K562 (cell line): ENCODE data around the gene CEP85L. TPM values are rescaled to one million over a fixed set of nuclear protein-coding genes. Genes with fewer than 3 reads are reported as not detected.

Source experiments
- ATAC-seq: fragments of 200-7000 bp; cut with Tn5 transposase; 3 replicates; pipeline ENCODE4 v1.9.1; 2020; ENCODE audit warnings: moderate library complexity
- BruUV-seq: library from RNA; stranded (reverse); fragments of 400-500 nt; replicated peaks from 2 replicates; lab custom pipeline; 2021; lab: Mats Ljungman, UMichigan
- CTCF ChIA-PET: fragments of 300-600 bp; formaldehyde crosslinking; extraction: SDS; loops from one replicate; lab custom pipeline; 2021; ENCODE audit warnings: low intra/inter-chr PET ratio; lab: Yijun Ruan, JAX
- POLR2A ChIA-PET: fragments of 300-600, 350-650 bp; sonication (Branson Sonifier 250); formaldehyde crosslinking; extraction: SDS; loops from one replicate; lab custom pipeline; 2021; ENCODE audit warnings: antibody characterized with exemption, inconsistent platforms; lab: Yijun Ruan, JAX
- DNase-seq, 4 experiments: peaks; one replicate each; pipeline versions ENCODE4 v3.0.0 to v3.0.0-alpha.2; 2011 to 2018; ENCODE audit warnings: low spot score in 3 of 4, mixed read lengths in 3 of 4; ENCODE audit errors: extremely low read depth in 1 of 4
- FAIRE-seq: peaks from 2 replicates; lab custom pipeline; 2011; peaks lifted over from hg19 to GRCh38; lab: Jason Lieb, UNC
- H2AFZ ChIP-seq: 2 replicates; pipeline ENCODE4 v1.6.0; 2011; ENCODE audit warnings: low read depth, low read length, control low read depth, inconsistent platforms
- H3K27ac ChIP-seq: fragments of 200-600 bp; 3 replicates; pipeline ENCODE4 v1.8.0; 2011; ENCODE audit warnings: low read depth, mild to moderate bottlenecking, control low read depth, inconsistent platforms, low read length, moderate library complexity, mixed read lengths; ENCODE audit errors: extremely low read depth
- H3K27me3 ChIP-seq, 2 experiments: fragments of 300-600 bp in 1 of 2; 2 replicates in 1 of 2; 3 replicates in 1 of 2; pipeline versions ENCODE4 v1.6.0 to v1.8.0; 2011; ENCODE audit warnings: inconsistent platforms in 2 of 2, low read length in 2 of 2, mild to moderate bottlenecking in 1 of 2, mixed read lengths in 1 of 2, moderate library complexity in 1 of 2; ENCODE audit not compliant: control insufficient read depth in 2 of 2, insufficient read depth in 2 of 2
- H3K36me3 ChIP-seq: fragments of 300-600 bp; 3 replicates; pipeline ENCODE4 v1.8.0; 2011; ENCODE audit warnings: mild to moderate bottlenecking, low read length, inconsistent platforms; ENCODE audit not compliant: control insufficient read depth, insufficient read depth
- H3K4me1 ChIP-seq, 2 experiments: fragments of 200-600 bp in 1 of 2; replicated peaks in 1 of 2; 2 replicates in 1 of 2; 3 replicates in 1 of 2; pipeline versions ENCODE4 v1.5.1 to v1.8.0; 2011; ENCODE audit warnings: inconsistent platforms in 2 of 2, low read length in 2 of 2, mild to moderate bottlenecking in 1 of 2, mixed read lengths in 1 of 2, moderate library complexity in 1 of 2; ENCODE audit not compliant: control insufficient read depth in 2 of 2, insufficient read depth in 2 of 2
- H3K4me2 ChIP-seq: 2 replicates; pipeline ENCODE4 v1.6.1; 2011; ENCODE audit warnings: low read length, control low read depth, inconsistent platforms, mixed read lengths; ENCODE audit not compliant: insufficient read depth
- H3K4me3 ChIP-seq: fragments of 200-600 bp; sonication (generic), shearing (Covaris generic); 2 replicates; pipeline ENCODE4 v1.5.1; 2016; ENCODE audit warnings: control low read depth, inconsistent platforms
- H3K79me2 ChIP-seq: fragments of 200-600 bp; 3 replicates; pipeline ENCODE4 v1.8.0; 2011; ENCODE audit warnings: low read length, inconsistent platforms; ENCODE audit not compliant: control insufficient read depth, insufficient read depth
- H3K9ac ChIP-seq, 2 experiments: 2 replicates each; pipeline versions ENCODE4 v1.6.0 to v1.6.1; 2011; ENCODE audit warnings: low read depth in 2 of 2, low read length in 2 of 2, control low read depth in 1 of 2, inconsistent platforms in 1 of 2, mild to moderate bottlenecking in 1 of 2, mixed read lengths in 1 of 2; ENCODE audit not compliant: insufficient read depth in 1 of 2
- H3K9me1 ChIP-seq: one replicate; pipeline ENCODE4 v1.6.0; 2011; ENCODE audit warnings: inconsistent platforms, mild to moderate bottlenecking, low read length, moderate library complexity; ENCODE audit not compliant: control insufficient read depth, insufficient read depth
- H3K9me3 ChIP-seq: replicated peaks from 2 replicates; pipeline ENCODE4 v1.5.1; 2011; ENCODE audit warnings: low read depth, low read length, inconsistent platforms; ENCODE audit not compliant: control insufficient read depth, insufficient read depth
- H4K20me1 ChIP-seq: replicated peaks from 2 replicates; pipeline ENCODE4 v1.6.1; 2011; ENCODE audit warnings: low read length, inconsistent platforms, mixed read lengths; ENCODE audit not compliant: control insufficient read depth, insufficient read depth
- ARID3A ChIP-seq: IDR thresholded peaks from 2 replicates; pipeline ENCODE4 v1.6.1; 2012; ENCODE audit warnings: low read depth, low read length, improper control_type of control experiment, borderline replicate concordance
- ARID4B ChIP-seq: sonication (generic); formaldehyde crosslinking; IDR thresholded peaks from 2 replicates; pipeline ENCODE4 v1.8.0; 2022; ENCODE audit warnings: mild to moderate bottlenecking, missing genetic modification reagents
- FOXJ3 ChIP-seq: sonication (generic); formaldehyde crosslinking; IDR thresholded peaks from 2 replicates; pipeline ENCODE4 v1.4.0; 2020; ENCODE audit warnings: mild to moderate bottlenecking, missing genetic modification reagents
- GABPB1 ChIP-seq: sonication (generic); formaldehyde crosslinking; IDR thresholded peaks from 2 replicates; pipeline ENCODE4 v1.8.0; 2022; ENCODE audit warnings: mild to moderate bottlenecking, missing genetic modification reagents
- GATA2 ChIP-seq: sonication (generic); formaldehyde crosslinking; IDR thresholded peaks from 2 replicates; pipeline ENCODE4 v1.4.0; 2020; ENCODE audit warnings: mild to moderate bottlenecking, missing genetic modification reagents
- KDM1A ChIP-seq, 2 experiments: fragments of 450-650 bp; IDR thresholded peaks; 2 replicates each; pipeline ENCODE4 v1.6.1; 2016; ENCODE audit warnings: mild to moderate bottlenecking in 2 of 2
- KDM2B ChIP-seq: fragments of 250-450 bp; sonication (Bioruptor Pico); IDR thresholded peaks from 2 replicates; pipeline ENCODE4 v1.8.0; 2021; ENCODE audit warnings: mild to moderate bottlenecking, moderate library complexity
- KDM4B ChIP-seq, 2 experiments: fragments of 450-650 bp in 1 of 2; sonication (generic) in 1 of 2; IDR thresholded peaks; 2 replicates each; pipeline ENCODE4 v1.6.1; 2016 to 2017; ENCODE audit warnings: borderline replicate concordance in 2 of 2, antibody characterized with exemption in 1 of 2, low read depth in 1 of 2, mild to moderate bottlenecking in 1 of 2
- VEZF1 ChIP-seq: fragments of 200-800 bp; sonication (Bioruptor generic); IDR thresholded peaks from 2 replicates; pipeline ENCODE4 v1.6.1; 2017; ENCODE audit warnings: missing genetic modification characterization, missing compliant biosample characterization
- ZBED1 ChIP-seq: IDR thresholded peaks from 2 replicates; pipeline ENCODE4 v1.6.1; 2014
- ZNF384 ChIP-seq: IDR thresholded peaks from 2 replicates; pipeline ENCODE4 v1.6.1; 2012; ENCODE audit warnings: low read depth, low read length, improper control_type of control experiment
- WGBS: fragments of 100-300 bp; shearing (Covaris generic); methylation state at CpG from one replicate; pipeline ENCODE4 v1.1.6; 2016; ENCODE audit warnings: low coverage, mixed read lengths; ENCODE audit not compliant: insufficient coverage; ENCODE audit errors: missing lambda C conversion rate; 5-methylcytosine and 5-hydroxymethylcytosine counted together
- in situ Hi-C: fragments of 300-500 bp; cut with MboI; formaldehyde crosslinking; loops from 4 replicates; pipeline ENCODE4 v1.15.0; 2018; ENCODE audit warnings: inconsistent platforms, mixed read lengths
- intact Hi-C: fragments of 100-400 bp; cut with micrococcal nuclease; formaldehyde crosslinking; loops from 2 replicates; pipeline ENCODE4 v1.14.2; 2022
- polyA plus RNA-seq, 8 experiments: library from polyadenylated mRNA; depleted of rRNA in 4 of 8; stranded (reverse) in 5 of 8; unstranded in 3 of 8; fragments of >200 nt; fragmentation: Nextera tagmentation in 2 of 8; fragmentation: Illumina TruSeq in 1 of 8; extraction: Ambion mirVana in 2 of 8; extraction: Trizol in 1 of 8; gene quantifications; 2 replicates each; pipeline versions ENCODE4 v1.2.1 to v1.2.3, GENCODE V29; 2011 to 2014; ENCODE audit warnings: inconsistent platforms in 1 of 8, missing spikeins in 1 of 8
- total RNA-seq, 7 experiments: library from RNA; depleted of rRNA in 6 of 7; stranded (reverse); fragments of >200 nt in 6 of 7; fragmentation: Illumina TruSeq in 2 of 7; extraction: Trizol in 2 of 7; gene quantifications; 2 replicates each; pipeline versions ENCODE4 v1.2.1 to v1.2.3, GENCODE V29; 2011 to 2021; ENCODE audit warnings: low replicate concordance in 1 of 7
- TF ChIP-seq, protein P1 (sequence below): fragments of 250-450 bp; sonication (Bioruptor Pico); IDR thresholded peaks from 2 replicates; pipeline ENCODE4 v1.9.0; 2021; ENCODE audit warnings: mild to moderate bottlenecking, inconsistent platforms

The CEP85L gene
- total and polyA plus RNA-seq, 9 of the 15 experiments (the other 6 are each of a cell fraction or from before 2014, with no cell fraction given): 4.5 to 15.8 (median 8.3) TPM

DNA sequence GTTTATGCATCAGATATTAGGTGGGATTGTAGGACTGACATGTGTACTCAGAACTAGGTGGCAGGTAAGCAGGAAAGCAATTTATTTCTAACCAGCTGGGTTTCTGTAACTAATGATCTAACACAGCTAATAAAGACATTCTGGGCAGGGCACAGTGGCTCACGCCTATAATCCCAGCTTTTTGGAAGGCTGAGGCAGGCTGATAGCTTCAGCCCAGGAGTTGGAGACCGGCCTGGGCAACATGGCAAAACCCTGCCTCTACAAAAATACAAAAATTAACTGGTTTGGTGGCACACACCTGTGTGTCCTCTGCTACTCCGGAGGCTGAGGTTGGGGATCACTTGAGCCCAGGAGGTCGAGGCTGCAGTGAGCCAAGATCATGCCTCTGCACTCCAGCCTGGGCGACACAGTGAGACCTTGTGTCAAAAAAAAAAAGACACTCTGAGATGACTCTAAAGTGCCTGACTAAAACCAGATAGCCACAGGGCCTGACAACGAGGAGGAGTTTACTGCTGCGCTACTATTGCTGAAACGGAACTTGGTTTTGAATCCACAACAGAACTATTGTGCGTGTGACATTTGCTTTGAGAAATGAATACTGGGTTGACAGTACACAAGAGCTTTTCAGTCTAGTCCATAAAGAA, 29.2 kb upstream of the CEP85L start:
- no peaks in the 10 kb centered on the region for H3K9me1 ChIP-seq
- in situ Hi-C loops (no loop called here), intact Hi-C loops (no loop called here)
- no TSS peak for BruUV-seq
- H2AFZ ChIP-seq: peak overlapping the region; percentile 84
- POLR2A ChIA-PET: no interaction called here
- peaks cover 7% of the 10 kb centered on the region; the same call in 1 of the 3 replicates for H3K79me2 ChIP-seq
- peaks cover 4 to 20% of the 10 kb centered on the region in 2 experiments; a peak in 4 of 5 replicates for H3K4me1 ChIP-seq
- FAIRE-seq (peak; percentile 91), ATAC-seq (peak; percentile 94), DNase-seq (peak in 2 of 4 experiments; percentile 53 to 71)
- H4K20me1 ChIP-seq: no peaks in the 10 kb centered on the region
- peak overlapping the region; percentile 25 to 83; a peak in 3 of 4 replicates for H3K9ac ChIP-seq
- peak overlapping the region; percentile 57; the same call in 1 of the 2 replicates for H3K4me2 ChIP-seq
- no peaks in the 10 kb centered on the region for H3K9me3 ChIP-seq
- no peaks in the 10 kb centered on the region for H3K27me3 ChIP-seq
- CTCF ChIA-PET: no interaction called here
- 12% methylated on average over 9 of the region's 9 CpGs for WGBS
- H3K36me3 ChIP-seq: no peaks in the 10 kb centered on the region
- no peak overlapping the region for H3K4me3 ChIP-seq
- H3K27ac ChIP-seq: peak overlapping the region; percentile 43
- TF ChIP-seq ARID4B (no peak), KDM1A (IDR thresholded peaks at IDR 0.05) (no peak), KDM2B (CRISPR knock-in tag) (no peak), FOXJ3 (no peak), KDM4B (IDR thresholded peaks at IDR 0.05; ENCODE audit: borderline replicate concordance in 2 of 2, low read depth in 1 of 2) (no peak), ZNF384 (peak; percentile 85), ZBED1 (no peak), GATA2 (CRISPR knock-in tag) (no peak), VEZF1 (CRISPR knock-in tag) (no peak), ARID3A (no peak), GABPB1 (CRISPR knock-in tag) (0 out of 2 replicates have a peak, but pooled peaks have one; percentile 15)
- TF ChIP-seq, protein P1, sequence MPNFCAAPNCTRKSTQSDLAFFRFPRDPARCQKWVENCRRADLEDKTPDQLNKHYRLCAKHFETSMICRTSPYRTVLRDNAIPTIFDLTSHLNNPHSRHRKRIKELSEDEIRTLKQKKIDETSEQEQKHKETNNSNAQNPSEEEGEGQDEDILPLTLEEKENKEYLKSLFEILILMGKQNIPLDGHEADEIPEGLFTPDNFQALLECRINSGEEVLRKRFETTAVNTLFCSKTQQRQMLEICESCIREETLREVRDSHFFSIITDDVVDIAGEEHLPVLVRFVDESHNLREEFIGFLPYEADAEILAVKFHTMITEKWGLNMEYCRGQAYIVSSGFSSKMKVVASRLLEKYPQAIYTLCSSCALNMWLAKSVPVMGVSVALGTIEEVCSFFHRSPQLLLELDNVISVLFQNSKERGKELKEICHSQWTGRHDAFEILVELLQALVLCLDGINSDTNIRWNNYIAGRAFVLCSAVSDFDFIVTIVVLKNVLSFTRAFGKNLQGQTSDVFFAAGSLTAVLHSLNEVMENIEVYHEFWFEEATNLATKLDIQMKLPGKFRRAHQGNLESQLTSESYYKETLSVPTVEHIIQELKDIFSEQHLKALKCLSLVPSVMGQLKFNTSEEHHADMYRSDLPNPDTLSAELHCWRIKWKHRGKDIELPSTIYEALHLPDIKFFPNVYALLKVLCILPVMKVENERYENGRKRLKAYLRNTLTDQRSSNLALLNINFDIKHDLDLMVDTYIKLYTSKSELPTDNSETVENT (CRISPR knock-in tag): no peak
